H1 (cell line): ENCODE measurements around the gene BBS7. TPM values are rescaled to one million over a fixed set of nuclear protein-coding genes. Genes with fewer than 3 reads are reported as not detected.

Source experiments
- polyA plus RNA-seq, 7 experiments: library from polyadenylated mRNA; depleted of rRNA in 3 of 7; stranded (reverse) in 5 of 7; unstranded in 2 of 7; fragments of >200 nt in 5 of 7; fragments of 200-250 nt in 2 of 7; gene quantifications; 1 replicate in 5 of 7; 2 replicates in 1 of 7; 4 replicates in 1 of 7; pipeline versions ENCODE4 v1.2.1 to v1.2.3, GENCODE V29; 2011 to 2013; ENCODE audit warnings: missing spikeins in 2 of 7, mixed read lengths in 2 of 7
- total RNA-seq: library from RNA; stranded (reverse); fragmentation: NEBNext Ultra II Directional; extraction: Animal tissue kit (Norgen Biotek cat#: 25700); gene quantifications from 2 replicates; pipeline ENCODE4 v1.2.1, GENCODE V29; 2021
- TF ChIP-seq, protein P1 (sequence below): fragments of 300-600 bp; sonication (generic); IDR thresholded peaks from 2 replicates; pipeline ENCODE4 v1.7.1; 2012; ENCODE audit warnings: low read length, moderate library complexity, mild to moderate bottlenecking, inconsistent platforms; ENCODE audit not compliant: insufficient replicate concordance

Gene BBS7
- total and polyA plus RNA-seq, 2 of the 8 experiments (the other 6 are each of a cell fraction or from before 2014, with no cell fraction given): 16.6 to 21.5 TPM

DNA sequence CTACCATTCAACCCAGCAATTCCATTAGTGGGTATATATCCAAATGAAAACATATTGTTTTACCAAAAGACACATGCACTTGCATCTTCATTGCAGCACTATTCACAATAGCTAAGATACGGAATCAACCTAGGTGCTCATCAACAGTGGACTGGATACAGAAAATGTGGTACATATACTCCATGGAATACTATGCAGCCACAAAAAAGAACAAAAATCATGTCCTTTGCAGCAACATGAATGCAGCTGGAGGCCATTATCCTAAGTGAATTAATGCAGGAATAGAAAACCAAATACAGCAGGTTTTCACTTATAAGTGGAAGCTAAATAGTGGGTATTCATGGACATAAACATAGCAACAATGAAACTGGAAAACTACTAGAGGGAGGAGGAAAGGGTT lies 38.1 kb upstream of the BBS7 start (continued):
- TF ChIP-seq, protein P1, sequence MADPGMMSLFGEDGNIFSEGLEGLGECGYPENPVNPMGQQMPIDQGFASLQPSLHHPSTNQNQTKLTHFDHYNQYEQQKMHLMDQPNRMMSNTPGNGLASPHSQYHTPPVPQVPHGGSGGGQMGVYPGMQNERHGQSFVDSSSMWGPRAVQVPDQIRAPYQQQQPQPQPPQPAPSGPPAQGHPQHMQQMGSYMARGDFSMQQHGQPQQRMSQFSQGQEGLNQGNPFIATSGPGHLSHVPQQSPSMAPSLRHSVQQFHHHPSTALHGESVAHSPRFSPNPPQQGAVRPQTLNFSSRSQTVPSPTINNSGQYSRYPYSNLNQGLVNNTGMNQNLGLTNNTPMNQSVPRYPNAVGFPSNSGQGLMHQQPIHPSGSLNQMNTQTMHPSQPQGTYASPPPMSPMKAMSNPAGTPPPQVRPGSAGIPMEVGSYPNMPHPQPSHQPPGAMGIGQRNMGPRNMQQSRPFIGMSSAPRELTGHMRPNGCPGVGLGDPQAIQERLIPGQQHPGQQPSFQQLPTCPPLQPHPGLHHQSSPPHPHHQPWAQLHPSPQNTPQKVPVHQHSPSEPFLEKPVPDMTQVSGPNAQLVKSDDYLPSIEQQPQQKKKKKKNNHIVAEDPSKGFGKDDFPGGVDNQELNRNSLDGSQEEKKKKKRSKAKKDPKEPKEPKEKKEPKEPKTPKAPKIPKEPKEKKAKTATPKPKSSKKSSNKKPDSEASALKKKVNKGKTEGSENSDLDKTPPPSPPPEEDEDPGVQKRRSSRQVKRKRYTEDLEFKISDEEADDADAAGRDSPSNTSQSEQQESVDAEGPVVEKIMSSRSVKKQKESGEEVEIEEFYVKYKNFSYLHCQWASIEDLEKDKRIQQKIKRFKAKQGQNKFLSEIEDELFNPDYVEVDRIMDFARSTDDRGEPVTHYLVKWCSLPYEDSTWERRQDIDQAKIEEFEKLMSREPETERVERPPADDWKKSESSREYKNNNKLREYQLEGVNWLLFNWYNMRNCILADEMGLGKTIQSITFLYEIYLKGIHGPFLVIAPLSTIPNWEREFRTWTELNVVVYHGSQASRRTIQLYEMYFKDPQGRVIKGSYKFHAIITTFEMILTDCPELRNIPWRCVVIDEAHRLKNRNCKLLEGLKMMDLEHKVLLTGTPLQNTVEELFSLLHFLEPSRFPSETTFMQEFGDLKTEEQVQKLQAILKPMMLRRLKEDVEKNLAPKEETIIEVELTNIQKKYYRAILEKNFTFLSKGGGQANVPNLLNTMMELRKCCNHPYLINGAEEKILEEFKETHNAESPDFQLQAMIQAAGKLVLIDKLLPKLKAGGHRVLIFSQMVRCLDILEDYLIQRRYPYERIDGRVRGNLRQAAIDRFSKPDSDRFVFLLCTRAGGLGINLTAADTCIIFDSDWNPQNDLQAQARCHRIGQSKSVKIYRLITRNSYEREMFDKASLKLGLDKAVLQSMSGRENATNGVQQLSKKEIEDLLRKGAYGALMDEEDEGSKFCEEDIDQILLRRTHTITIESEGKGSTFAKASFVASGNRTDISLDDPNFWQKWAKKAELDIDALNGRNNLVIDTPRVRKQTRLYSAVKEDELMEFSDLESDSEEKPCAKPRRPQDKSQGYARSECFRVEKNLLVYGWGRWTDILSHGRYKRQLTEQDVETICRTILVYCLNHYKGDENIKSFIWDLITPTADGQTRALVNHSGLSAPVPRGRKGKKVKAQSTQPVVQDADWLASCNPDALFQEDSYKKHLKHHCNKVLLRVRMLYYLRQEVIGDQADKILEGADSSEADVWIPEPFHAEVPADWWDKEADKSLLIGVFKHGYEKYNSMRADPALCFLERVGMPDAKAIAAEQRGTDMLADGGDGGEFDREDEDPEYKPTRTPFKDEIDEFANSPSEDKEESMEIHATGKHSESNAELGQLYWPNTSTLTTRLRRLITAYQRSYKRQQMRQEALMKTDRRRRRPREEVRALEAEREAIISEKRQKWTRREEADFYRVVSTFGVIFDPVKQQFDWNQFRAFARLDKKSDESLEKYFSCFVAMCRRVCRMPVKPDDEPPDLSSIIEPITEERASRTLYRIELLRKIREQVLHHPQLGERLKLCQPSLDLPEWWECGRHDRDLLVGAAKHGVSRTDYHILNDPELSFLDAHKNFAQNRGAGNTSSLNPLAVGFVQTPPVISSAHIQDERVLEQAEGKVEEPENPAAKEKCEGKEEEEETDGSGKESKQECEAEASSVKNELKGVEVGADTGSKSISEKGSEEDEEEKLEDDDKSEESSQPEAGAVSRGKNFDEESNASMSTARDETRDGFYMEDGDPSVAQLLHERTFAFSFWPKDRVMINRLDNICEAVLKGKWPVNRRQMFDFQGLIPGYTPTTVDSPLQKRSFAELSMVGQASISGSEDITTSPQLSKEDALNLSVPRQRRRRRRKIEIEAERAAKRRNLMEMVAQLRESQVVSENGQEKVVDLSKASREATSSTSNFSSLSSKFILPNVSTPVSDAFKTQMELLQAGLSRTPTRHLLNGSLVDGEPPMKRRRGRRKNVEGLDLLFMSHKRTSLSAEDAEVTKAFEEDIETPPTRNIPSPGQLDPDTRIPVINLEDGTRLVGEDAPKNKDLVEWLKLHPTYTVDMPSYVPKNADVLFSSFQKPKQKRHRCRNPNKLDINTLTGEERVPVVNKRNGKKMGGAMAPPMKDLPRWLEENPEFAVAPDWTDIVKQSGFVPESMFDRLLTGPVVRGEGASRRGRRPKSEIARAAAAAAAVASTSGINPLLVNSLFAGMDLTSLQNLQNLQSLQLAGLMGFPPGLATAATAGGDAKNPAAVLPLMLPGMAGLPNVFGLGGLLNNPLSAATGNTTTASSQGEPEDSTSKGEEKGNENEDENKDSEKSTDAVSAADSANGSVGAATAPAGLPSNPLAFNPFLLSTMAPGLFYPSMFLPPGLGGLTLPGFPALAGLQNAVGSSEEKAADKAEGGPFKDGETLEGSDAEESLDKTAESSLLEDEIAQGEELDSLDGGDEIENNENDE: no peak
